HG03066 (cell line): Measurements from ENCODE around the gene PLPP2.

Source experiments
- ATAC-seq: cut with Tn5 transposase; IDR thresholded peaks from one replicate; pipeline ENCODE4 v1.9.1; 2021; ENCODE audit warnings: low read depth; ENCODE audit not compliant: unreplicated experiment

The PLPP2 gene

GRCh38 chr19:317710-318508, 26.7 kb upstream of the PLPP2 start:
- ATAC-seq, result no peak

GRCh38 chr19:315811-316210, 24.6 kb upstream of the PLPP2 start:
- ATAC-seq, result no peak

- no peak for ATAC-seq
Measured at GRCh38 chr19:313988-314815, 23.0 kb upstream of the PLPP2 start.

GRCh38 chr19:313169-313987, 22.2 kb upstream of the PLPP2 start:
- no peak for ATAC-seq

GRCh38 chr19:311813-312261, 20.6 kb upstream of the PLPP2 start:
- ATAC-seq, result no peak

GRCh38 chr19:310781-311496, 19.7 kb upstream of the PLPP2 start:
- ATAC-seq, result no peak

GRCh38 chr19:310141-310651, 19.0 kb upstream of the PLPP2 start:
- no peak for ATAC-seq

- ATAC-seq, result no peak
Measured at GRCh38 chr19:309206-309565, 18.0 kb upstream of the PLPP2 start.

- no peak for ATAC-seq
Measured at GRCh38 chr19:308471-309205, 17.4 kb upstream of the PLPP2 start.

- no peak for ATAC-seq
Measured at GRCh38 chr19:307793-308420, 16.7 kb upstream of the PLPP2 start.

- ATAC-seq, result no peak
Measured at GRCh38 chr19:307111-307531, 15.9 kb upstream of the PLPP2 start.

- no peak for ATAC-seq
Measured at GRCh38 chr19:306151-306900, 15.1 kb upstream of the PLPP2 start.

- ATAC-seq, result no peak
Measured at GRCh38 chr19:305240-306150, 14.3 kb upstream of the PLPP2 start.

GRCh38 chr19:296476-297225, 5.4 kb upstream of the PLPP2 start:
- ATAC-seq, result no peak

- ATAC-seq, result no peak
Measured at GRCh38 chr19:295687-296370, 4.6 kb upstream of the PLPP2 start.
